HCT116 (cell line): ENCODE measurements around the gene TSPAN11. TPM values are rescaled to one million over a fixed set of nuclear protein-coding genes. Genes with fewer than 3 reads are reported as not detected.
A peak's percentile ranks its signal among the peaks of the same experiment; 100 is the strongest.

ENCODE experiments used
- ATAC-seq: fragments of 200-7000 bp; cut with Tn5 transposase; 2 replicates; pipeline ENCODE4 v1.9.1; 2020; ENCODE audit warnings: mild to moderate bottlenecking, moderate library complexity
- Bru-seq: library from RNA; stranded (reverse); fragments of 400-500 nt; gene quantifications from one replicate; lab custom pipeline; 2021; lab: Mats Ljungman, UMichigan
- BruChase-seq, 2 experiments: library from RNA; stranded (reverse); fragments of 400-500 nt; gene quantifications; one replicate each; lab custom pipeline; 2021; lab: Mats Ljungman, UMichigan
- BruUV-seq: library from RNA; stranded (reverse); fragments of 400-500 nt; replicated peaks from 2 replicates; lab custom pipeline; 2021; lab: Mats Ljungman, UMichigan
- CTCF ChIA-PET: fragments of 300-600 bp; sonication (Branson Sonifier 250); formaldehyde crosslinking; loops from one replicate; lab custom pipeline; 2021; ENCODE audit warnings: antibody characterized with exemption; lab: Charles Lee
- POLR2A ChIA-PET: fragments of 300-600, 350-600 bp; sonication (Branson Sonifier 250); formaldehyde crosslinking; loops from one replicate; lab custom pipeline; 2021; ENCODE audit warnings: antibody characterized with exemption; lab: Charles Lee
- RAD21 ChIA-PET, 2 experiments: fragments of 300-600 bp; sonication (Branson Sonifier 250); formaldehyde crosslinking; loops; one replicate each; lab custom pipeline; 2023; ENCODE audit warnings: low total read pairs in 2 of 2; ENCODE audit not compliant: uncharacterized antibody in 2 of 2, unreplicated experiment in 2 of 2, low non-redundant PET in 1 of 2; lab: Charles Lee
- DNase-seq: peaks from one replicate; pipeline ENCODE4 v3.0.0-alpha.2; 2010; ENCODE audit warnings: low read depth, low spot score
- H2AFZ ChIP-seq: fragments of 200-600 bp; shearing (Covaris generic), sonication (generic); 2 replicates; pipeline ENCODE4 v1.6.1; 2017; ENCODE audit warnings: low read depth, mixed run types, mixed read lengths, antibody characterized with exemption, low read length; ENCODE audit not compliant: poor library complexity, severe bottlenecking
- H3K27ac ChIP-seq: 2 replicates; pipeline ENCODE4 v1.5.1; 2012; ENCODE audit warnings: low read depth, low read length
- H3K27me3 ChIP-seq: fragments of 200-600 bp; sonication (generic); 2 replicates; pipeline ENCODE4 v1.6.1; 2016; ENCODE audit warnings: mixed run types, low read length, mixed read lengths; ENCODE audit not compliant: insufficient read depth
- H3K36me3 ChIP-seq, 2 experiments: fragments of 200-500 bp in 1 of 2; fragments of 200-600 bp in 1 of 2; sonication (Bioruptor generic) in 1 of 2; sonication (generic) in 1 of 2; 2 replicates each; pipeline versions ENCODE4 v1.5.1 to v1.6.1; 2014 to 2016; ENCODE audit warnings: low read length in 2 of 2, inconsistent platforms in 1 of 2, mixed read lengths in 1 of 2, mixed run types in 1 of 2; ENCODE audit not compliant: insufficient read depth in 2 of 2, control insufficient read depth in 1 of 2
- H3K4me1 ChIP-seq, 2 experiments: fragments of 200-600 bp in 1 of 2; sonication (generic) in 1 of 2; 2 replicates each; pipeline versions ENCODE4 v1.5.1 to v1.6.1; 2012 to 2017; ENCODE audit warnings: low read length in 2 of 2, inconsistent platforms in 1 of 2, mild to moderate bottlenecking in 1 of 2, mixed read lengths in 1 of 2, mixed run types in 1 of 2, moderate library complexity in 1 of 2; ENCODE audit not compliant: insufficient read depth in 2 of 2, control insufficient read depth in 1 of 2
- H3K4me2 ChIP-seq: fragments of 200-600 bp; sonication (generic); 2 replicates; pipeline ENCODE4 v1.6.1; 2017; ENCODE audit warnings: mixed run types, low read length, mixed read lengths
- H3K4me3 ChIP-seq, 2 experiments: fragments of 200-600 bp in 1 of 2; sonication (generic) in 1 of 2; replicated peaks in 1 of 2; 2 replicates each; pipeline ENCODE4 v1.5.1; 2011 to 2016; ENCODE audit warnings: low read length in 2 of 2, control low read depth in 1 of 2, low read depth in 1 of 2, mild to moderate bottlenecking in 1 of 2, mixed read lengths in 1 of 2, mixed run types in 1 of 2
- H3K79me2 ChIP-seq: fragments of 200-600 bp; sonication (generic); 2 replicates; pipeline ENCODE4 v1.6.1; 2017; ENCODE audit warnings: mild to moderate bottlenecking, mixed run types, low read length, moderate library complexity, mixed read lengths; ENCODE audit not compliant: insufficient read depth
- H3K9ac ChIP-seq: fragments of 200-600 bp; sonication (generic); 2 replicates; pipeline ENCODE4 v1.6.1; 2016; ENCODE audit warnings: low read length, mixed read lengths
- H3K9me2 ChIP-seq: fragments of 200-600 bp; sonication (generic), shearing (Covaris generic); 2 replicates; pipeline ENCODE4 v1.6.1; 2017; ENCODE audit warnings: mixed run types, mild to moderate bottlenecking, moderate library complexity; ENCODE audit not compliant: insufficient read depth
- H3K9me3 ChIP-seq, 2 experiments: fragments of 200-500 bp in 1 of 2; fragments of 200-600 bp in 1 of 2; sonication (Bioruptor generic) in 1 of 2; sonication (generic) in 1 of 2; 2 replicates each; pipeline ENCODE4 v1.6.1; 2014 to 2017; ENCODE audit warnings: low read length in 2 of 2, mixed read lengths in 2 of 2, inconsistent platforms in 1 of 2, low read depth in 1 of 2, mild to moderate bottlenecking in 1 of 2, mixed run types in 1 of 2, moderate library complexity in 1 of 2; ENCODE audit not compliant: control insufficient read depth in 1 of 2, insufficient read depth in 1 of 2
- H4K20me1 ChIP-seq: fragments of 200-600 bp; sonication (generic), shearing (Covaris generic); 2 replicates; pipeline ENCODE4 v1.6.1; 2017; ENCODE audit warnings: mixed run types, mild to moderate bottlenecking, moderate library complexity; ENCODE audit not compliant: insufficient read depth
- TCF7L2 ChIP-seq: IDR thresholded peaks from 2 replicates; pipeline ENCODE4 v1.7.0; 2011; ENCODE audit warnings: borderline replicate concordance, inconsistent platforms; ENCODE audit not compliant: insufficient read depth, insufficient read length; ENCODE audit errors: extremely low read depth
- ZNF274 ChIP-seq: fragments of 200-500 bp; sonication (Bioruptor generic); IDR thresholded peaks from 2 replicates; pipeline ENCODE4 v1.6.1; 2014; ENCODE audit warnings: mild to moderate bottlenecking, low read depth, low read length, inconsistent platforms
- intact Hi-C: fragments of 100-400 bp; cut with micrococcal nuclease; formaldehyde crosslinking; loops from 2 replicates; pipeline ENCODE4 v1.10.0; 2022
- long read RNA-seq: library from polyadenylated mRNA; unstranded; transcript quantifications from one replicate; pipeline ENCODE4 v2.0.0, GENCODE V29; 2021; ENCODE audit not compliant: unreplicated experiment
- polyA plus RNA-seq: library from polyadenylated mRNA; unstranded; fragments of >200 nt; gene quantifications from 2 replicates; pipeline ENCODE4 v1.2.1, GENCODE V29; 2012; ENCODE audit warnings: missing spikeins
- total RNA-seq: library from RNA; stranded (reverse); gene quantifications from one replicate; pipeline ENCODE4 v1.2.1, GENCODE V29; 2021; ENCODE audit not compliant: unreplicated experiment
- TF ChIP-seq, protein P1 (sequence below): IDR thresholded peaks from 2 replicates; pipeline ENCODE4 v1.6.1; 2012

Gene TSPAN11, protein sequence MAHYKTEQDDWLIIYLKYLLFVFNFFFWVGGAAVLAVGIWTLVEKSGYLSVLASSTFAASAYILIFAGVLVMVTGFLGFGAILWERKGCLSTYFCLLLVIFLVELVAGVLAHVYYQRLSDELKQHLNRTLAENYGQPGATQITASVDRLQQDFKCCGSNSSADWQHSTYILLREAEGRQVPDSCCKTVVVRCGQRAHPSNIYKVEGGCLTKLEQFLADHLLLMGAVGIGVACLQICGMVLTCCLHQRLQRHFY
- total RNA-seq (not detected), Bru-seq, nascent RNA (percentile 5 among the genes with signal in this experiment), BruChase-seq, experiment 1, labeled RNA remaining after a 6-hour chase (not detected), BruChase-seq, experiment 2, labeled RNA remaining after a 2-hour chase (percentile 7 among the genes with signal in this experiment)
- polyA plus RNA-seq, result 0.08 and 0.11 TPM in 2 replicates
- long read RNA-seq, partial matches to known transcripts, result 0 of 1 reads
- long read RNA-seq, other reads (novel, unspliced or antisense), result 1 of 1 reads

DNA sequence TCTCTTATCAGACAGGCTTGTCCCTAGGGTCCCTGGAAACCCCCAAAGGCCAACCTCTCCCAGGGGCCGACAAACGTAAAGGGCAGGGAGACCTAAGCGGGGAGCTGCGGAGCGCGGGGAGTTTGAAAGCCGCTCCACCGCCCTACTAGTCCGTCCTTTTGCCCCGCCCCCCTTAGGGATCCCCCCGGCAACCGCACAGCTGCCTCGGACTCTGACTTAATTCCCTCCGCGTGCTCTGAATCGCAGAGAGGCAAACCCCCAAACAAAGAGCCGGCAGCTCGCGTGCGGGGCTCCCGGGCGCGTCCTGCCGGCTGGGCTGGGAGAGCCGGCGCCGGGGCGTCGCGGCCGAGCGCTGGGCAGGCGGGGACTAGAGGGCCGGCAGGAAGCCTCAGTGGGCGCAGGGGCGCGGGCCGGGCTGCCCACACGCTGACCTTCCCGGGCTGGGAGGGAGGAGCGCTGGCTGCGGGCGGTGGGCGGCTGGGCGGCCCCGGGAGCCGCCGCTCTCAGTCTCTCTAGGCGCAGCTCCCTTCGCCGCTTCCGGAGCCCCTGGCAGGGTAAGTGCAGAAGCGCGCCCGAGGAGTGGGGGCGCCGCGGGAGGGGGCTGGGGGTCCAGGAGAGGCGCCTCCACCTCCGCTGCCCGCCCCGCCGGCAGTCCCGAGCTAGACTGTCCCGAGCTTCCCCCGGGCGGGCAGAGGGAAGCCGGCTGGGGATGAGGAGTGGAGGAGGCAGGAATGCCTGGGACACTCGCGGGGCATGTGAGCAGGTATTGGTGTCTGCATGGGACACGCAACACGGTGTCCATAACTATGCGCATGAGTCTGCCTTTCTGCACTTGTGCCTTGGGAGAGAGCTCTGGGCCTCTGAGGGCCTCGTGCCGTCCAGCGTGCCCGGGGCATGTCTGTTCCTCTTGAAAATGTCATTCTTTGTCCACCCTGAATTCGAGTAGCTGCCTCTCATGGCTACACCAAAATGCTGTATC, at the start of gene TSPAN11:
Gene TSPAN11 (plus strand): TSS at position 506 of the 979 bp plus-strand sequence. CDS start 27,244 bp downstream, outside the sequence.
- ATAC-seq, result no peak
- ChIA-PET CTCF (no interaction called here), RAD21 (no interaction called here), POLR2A (no interaction called here)
- no peaks in the 10 kb centered on the region for H3K4me1 ChIP-seq
- no peaks in the 10 kb centered on the region for H3K27me3 ChIP-seq
- H3K9me2 ChIP-seq, result no peaks in the 10 kb centered on the region
- no peak within 1 kb of the TSS for H2AFZ ChIP-seq
- no peaks in the 10 kb centered on the region for H3K9me3 ChIP-seq
- no peak within 1 kb of the TSS for H3K4me3 ChIP-seq
- no peak within 1 kb of the TSS for H3K9ac ChIP-seq
- no peak within 1 kb of the TSS for H3K4me2 ChIP-seq
- no peak within 1 kb of the TSS for H3K27ac ChIP-seq
- intact Hi-C loops, result no loop called here
- no peaks in the 10 kb centered on the region for H3K36me3 ChIP-seq
- no peaks in the 10 kb centered on the region for H4K20me1 ChIP-seq
- no peaks in the 10 kb centered on the region for H3K79me2 ChIP-seq
- BruUV-seq, result no TSS peak
- DNase-seq, result no peak
- no peak for TF ChIP-seq ZNF274
- TF ChIP-seq, protein P1, sequence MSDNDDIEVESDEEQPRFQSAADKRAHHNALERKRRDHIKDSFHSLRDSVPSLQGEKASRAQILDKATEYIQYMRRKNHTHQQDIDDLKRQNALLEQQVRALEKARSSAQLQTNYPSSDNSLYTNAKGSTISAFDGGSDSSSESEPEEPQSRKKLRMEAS, result no peak
- no peak for TF ChIP-seq TCF7L2
